ENCODE measurements around the gene RBFOX2. TPM values are rescaled to one million over a fixed set of nuclear protein-coding genes. Genes with fewer than 3 reads are reported as not detected.
A peak's percentile ranks its signal among the peaks of the same experiment; 100 is the strongest.

The RBFOX2 gene
- total and polyA plus RNA-seq, 2 of the 13 experiments (the other 11 are each of a cell fraction or from before 2014, with no cell fraction given): 37.3 to 40.4 TPM

GRCh38 chr22:36010090-36010489 lies 18.5 kb downstream of the RBFOX2 start (continued):
- TF ChIP-seq, protein P1, sequence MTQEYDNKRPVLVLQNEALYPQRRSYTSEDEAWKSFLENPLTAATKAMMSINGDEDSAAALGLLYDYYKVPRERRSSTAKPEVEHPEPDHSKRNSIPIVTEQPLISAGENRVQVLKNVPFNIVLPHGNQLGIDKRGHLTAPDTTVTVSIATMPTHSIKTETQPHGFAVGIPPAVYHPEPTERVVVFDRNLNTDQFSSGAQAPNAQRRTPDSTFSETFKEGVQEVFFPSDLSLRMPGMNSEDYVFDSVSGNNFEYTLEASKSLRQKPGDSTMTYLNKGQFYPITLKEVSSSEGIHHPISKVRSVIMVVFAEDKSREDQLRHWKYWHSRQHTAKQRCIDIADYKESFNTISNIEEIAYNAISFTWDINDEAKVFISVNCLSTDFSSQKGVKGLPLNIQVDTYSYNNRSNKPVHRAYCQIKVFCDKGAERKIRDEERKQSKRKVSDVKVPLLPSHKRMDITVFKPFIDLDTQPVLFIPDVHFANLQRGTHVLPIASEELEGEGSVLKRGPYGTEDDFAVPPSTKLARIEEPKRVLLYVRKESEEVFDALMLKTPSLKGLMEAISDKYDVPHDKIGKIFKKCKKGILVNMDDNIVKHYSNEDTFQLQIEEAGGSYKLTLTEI (CRISPR knock-in tag; conservative IDR thresholded peaks at IDR 0.05): no peak

- H4K20me1 ChIP-seq (ENCODE audit: insufficient read depth, low read length): no peaks in the 10 kb centered on the region
- ChIA-PET CTCF (ENCODE audit: low intra/inter-chr PET ratio, low total read pairs) (no interaction called here), POLR2A (no interaction called here)
- in situ Hi-C loops (cut with HindIII; ENCODE audit: extremely low pct_ligation_motif_present, low pct_unique_long_range_greater_than_20kb) (no loop called here), intact Hi-C loops (cut with micrococcal nuclease; ENCODE audit: unreplicated experiment) (no loop called here)
- ATAC-seq (no peak), FAIRE-seq (no peak), DNase-seq (ENCODE audit: low spot score) (no peak)
- H3K36me3 ChIP-seq (replicated peaks in 1 of 2; ENCODE audit: control insufficient read depth in 1 of 2, insufficient read depth in 2 of 2, low read length in 2 of 2): no peaks in the 10 kb centered on the region
- no peak overlapping the region for H2AFZ ChIP-seq (ENCODE audit: low read length)
- no peak overlapping the region for H3K9ac ChIP-seq (ENCODE audit: insufficient read depth, low read depth, low read length)
- no peak overlapping the region for H3K4me3 ChIP-seq (replicated peaks in 1 of 3; ENCODE audit: insufficient read depth in 1 of 3, low read depth in 2 of 3, low read length in 3 of 3)
- peaks cover 23% of the 10 kb centered on the region for H3K4me1 ChIP-seq (ENCODE audit: insufficient read depth, low read length)
- no peak overlapping the region for H3K27ac ChIP-seq (ENCODE audit: extremely low read length, insufficient read depth, low read length)
- no TSS peak for BruUV-seq (replicated peaks)
- WGBS (ENCODE audit: low lambda C conversion rate): 98% methylated on average over 3 of the region's 3 CpGs
- no peaks in the 10 kb centered on the region for H3K27me3 ChIP-seq (ENCODE audit: control insufficient read depth in 1 of 2, insufficient read depth in 2 of 2, low read length in 2 of 2)
- TF ChIP-seq ZNF768 (CRISPR knock-in tag; IDR thresholded peaks at IDR 0.05) (peak; percentile 36), ZNF253 (CRISPR knock-in tag; IDR thresholded peaks at IDR 0.05; ENCODE audit: borderline replicate concordance) (no peak)
- H3K9me3 ChIP-seq (ENCODE audit: low read length): no peaks in the 10 kb centered on the region
- no peak overlapping the region for H3K4me2 ChIP-seq (ENCODE audit: low read depth, low read length)
- H3K79me2 ChIP-seq (ENCODE audit: insufficient read depth, low read length): peaks cover 69% of the 10 kb centered on the region
Measured at GRCh38 chr22:36009085-36009484, 19.5 kb downstream of the RBFOX2 start.

GRCh38 chr22:36008565-36008964 lies 20.1 kb downstream of the RBFOX2 start:
- Histone ChIP-seq H3K4me3 (replicated peaks in 1 of 3; ENCODE audit: insufficient read depth in 1 of 3, low read depth in 2 of 3, low read length in 3 of 3) (no peak overlapping the region), H3K27ac (ENCODE audit: extremely low read length, insufficient read depth, low read length) (no peak overlapping the region), H3K36me3 (replicated peaks in 1 of 2; ENCODE audit: control insufficient read depth in 1 of 2, insufficient read depth in 2 of 2, low read length in 2 of 2) (no peaks in the 10 kb centered on the region), H4K20me1 (ENCODE audit: insufficient read depth, low read length) (no peaks in the 10 kb centered on the region), H3K27me3 (ENCODE audit: control insufficient read depth in 1 of 2, insufficient read depth in 2 of 2, low read length in 2 of 2) (no peaks in the 10 kb centered on the region), H3K79me2 (ENCODE audit: insufficient read depth, low read length) (peaks cover 67% of the 10 kb centered on the region), H3K9me3 (ENCODE audit: low read length) (no peaks in the 10 kb centered on the region), H3K9ac (ENCODE audit: insufficient read depth, low read depth, low read length) (no peak overlapping the region), H3K4me1 (ENCODE audit: insufficient read depth, low read length) (peaks cover 21% of the 10 kb centered on the region), H2AFZ (ENCODE audit: low read length) (no peak overlapping the region), H3K4me2 (ENCODE audit: low read depth, low read length) (no peak overlapping the region)
- 91% methylated on average over 3 of the region's 3 CpGs for WGBS (ENCODE audit: low lambda C conversion rate)
- CTCF ChIA-PET (ENCODE audit: low intra/inter-chr PET ratio, low total read pairs): no interaction called here
- no peak for DNase-seq (ENCODE audit: low spot score)
- FAIRE-seq: no peak
- POLR2A ChIA-PET: no interaction called here
- no TSS peak for BruUV-seq (replicated peaks)
- ATAC-seq: no peak
- in situ Hi-C loops (cut with HindIII; ENCODE audit: extremely low pct_ligation_motif_present, low pct_unique_long_range_greater_than_20kb) (no loop called here), intact Hi-C loops (cut with micrococcal nuclease; ENCODE audit: unreplicated experiment) (no loop called here)
- no peak for TF ChIP-seq RFX5 (IDR thresholded peaks at IDR 0.05; ENCODE audit: low read depth, low read length)
- TF ChIP-seq ZNF775 (CRISPR knock-in tag; IDR thresholded peaks at IDR 0.05; ENCODE audit: borderline replicate concordance): no peak
- TF ChIP-seq, protein P2, sequence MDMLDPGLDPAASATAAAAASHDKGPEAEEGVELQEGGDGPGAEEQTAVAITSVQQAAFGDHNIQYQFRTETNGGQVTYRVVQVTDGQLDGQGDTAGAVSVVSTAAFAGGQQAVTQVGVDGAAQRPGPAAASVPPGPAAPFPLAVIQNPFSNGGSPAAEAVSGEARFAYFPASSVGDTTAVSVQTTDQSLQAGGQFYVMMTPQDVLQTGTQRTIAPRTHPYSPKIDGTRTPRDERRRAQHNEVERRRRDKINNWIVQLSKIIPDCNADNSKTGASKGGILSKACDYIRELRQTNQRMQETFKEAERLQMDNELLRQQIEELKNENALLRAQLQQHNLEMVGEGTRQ (IDR thresholded peaks at IDR 0.05; ENCODE audit: low read depth, low read length): no peak
- TF ChIP-seq, protein P2 (CRISPR knock-in tag; IDR thresholded peaks at IDR 0.05; ENCODE audit: borderline replicate concordance): no peak
- no peak for TF ChIP-seq ZKSCAN8 (CRISPR knock-in tag; IDR thresholded peaks at IDR 0.05; ENCODE audit: borderline replicate concordance)
- TF ChIP-seq ZNF280D (CRISPR knock-in tag; IDR thresholded peaks at IDR 0.05): no peak
- TF ChIP-seq MTF1 (CRISPR knock-in tag; IDR thresholded peaks at IDR 0.05): no peak
- no peak for TF ChIP-seq TOE1 (CRISPR knock-in tag; IDR thresholded peaks at IDR 0.05)
